Epidermal melanocyte (primary cell): ENCODE measurements around the gene TMEM132A.

Source experiments
- DNase-seq: peaks from one replicate; pipeline ENCODE4 v3.0.0; 2011; ENCODE audit warnings: low spot score; ENCODE audit not compliant: insufficient read length

TMEM132A gene

DNA sequence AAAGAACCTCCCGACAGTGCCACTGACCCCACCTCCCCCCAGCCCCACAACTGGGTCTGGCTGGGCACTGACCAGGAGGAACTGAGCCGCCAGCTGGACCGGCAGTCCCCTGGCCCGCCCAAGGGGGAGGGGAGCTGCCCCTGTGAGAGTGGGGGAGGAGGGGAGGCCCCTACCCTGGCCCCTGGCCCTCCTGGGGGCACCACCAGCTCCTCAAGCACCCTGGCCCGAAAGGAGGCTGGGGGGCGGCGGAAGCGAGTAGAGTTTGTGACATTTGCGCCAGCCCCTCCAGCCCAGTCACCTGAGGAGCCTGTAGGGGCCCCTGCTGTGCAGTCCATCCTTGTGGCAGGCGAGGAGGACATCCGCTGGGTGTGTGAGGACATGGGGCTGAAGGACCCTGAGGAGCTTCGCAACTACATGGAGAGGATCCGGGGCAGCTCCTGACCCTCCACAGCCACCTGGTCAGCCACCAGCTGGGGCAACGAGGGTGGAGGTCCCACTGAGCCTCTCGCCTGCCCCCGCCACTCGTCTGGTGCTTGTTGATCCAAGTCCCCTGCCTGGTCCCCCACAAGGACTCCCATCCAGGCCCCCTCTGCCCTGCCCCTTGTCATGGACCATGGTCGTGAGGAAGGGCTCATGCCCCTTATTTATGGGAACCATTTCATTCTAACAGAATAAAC, 12.3 kb downstream of the TMEM132A start:
- DNase-seq = no peak

GRCh38 chr11:60937144-60937527, 12.9 kb downstream of the TMEM132A start:
- DNase-seq = no peak

DNA sequence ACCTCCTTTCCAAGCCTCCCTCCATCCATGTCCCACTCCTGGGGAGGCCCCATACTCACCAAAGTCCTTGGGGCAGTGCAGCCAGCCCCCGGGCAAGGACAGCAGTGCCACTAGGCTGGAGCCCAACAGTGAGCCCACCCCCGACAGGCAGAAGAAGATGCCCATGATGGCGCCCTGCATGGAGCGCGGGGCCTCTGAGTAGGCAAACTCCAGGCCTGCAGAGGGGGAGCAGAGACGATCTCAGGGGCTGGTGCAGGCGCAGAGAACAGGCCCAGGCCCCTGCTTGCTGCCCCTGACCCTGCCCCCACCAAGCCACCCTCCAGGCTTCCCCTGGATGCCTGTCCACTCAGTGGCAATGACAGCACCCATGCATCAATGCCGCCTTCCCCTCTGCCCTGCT, 13.6 kb downstream of the TMEM132A start:
- DNase-seq = no peak

DNA sequence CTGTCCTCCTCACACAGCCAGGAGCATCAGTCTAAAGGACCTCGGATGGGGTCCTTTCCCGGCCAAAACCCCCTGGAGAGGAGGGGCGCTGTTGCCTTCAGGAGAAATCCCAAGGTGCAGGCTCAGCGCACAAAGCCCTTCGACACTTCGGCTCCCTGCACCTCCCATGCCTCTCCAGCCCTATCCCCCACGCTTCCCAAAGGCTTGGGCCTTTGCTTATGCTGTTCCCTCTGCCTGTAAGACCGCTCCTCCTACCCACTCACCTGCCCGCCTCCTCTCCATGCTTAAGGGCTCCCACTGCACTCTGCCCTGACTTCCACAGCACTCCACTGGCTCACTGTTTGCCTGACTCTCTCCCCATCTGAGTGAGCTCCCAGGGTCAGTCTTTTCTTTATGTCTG, 14.2 kb downstream of the TMEM132A start:
- DNase-seq = no peak

DNA sequence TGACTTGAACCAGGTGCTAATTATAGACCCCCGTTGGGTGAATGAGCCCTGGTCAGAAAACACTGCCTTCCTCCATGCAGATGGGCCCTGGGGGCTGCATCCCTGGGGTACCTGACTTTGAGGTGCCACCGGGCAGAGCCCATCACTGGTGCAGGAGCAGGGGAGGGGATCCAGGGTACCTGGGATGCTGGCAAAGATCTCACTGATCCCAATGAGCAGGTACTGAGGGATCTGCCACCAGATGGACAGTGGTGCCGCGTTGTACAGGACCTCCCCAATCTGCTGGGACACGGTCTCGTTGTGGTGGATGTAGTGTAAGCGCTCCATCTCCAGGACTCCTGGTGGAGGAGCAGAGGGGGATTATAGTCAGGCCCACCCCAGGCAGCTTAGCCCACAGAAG, 15.0 kb downstream of the TMEM132A start:
- DNase-seq = no peak

- no peak for DNase-seq
Observed at GRCh38 chr11:60939855-60940254, 15.6 kb downstream of the TMEM132A start.

GRCh38 chr11:60941371-60942119, 17.3 kb downstream of the TMEM132A start:
- no peak for DNase-seq

GRCh38 chr11:60942219-60942618, 18.0 kb downstream of the TMEM132A start:
- no peak for DNase-seq

DNA sequence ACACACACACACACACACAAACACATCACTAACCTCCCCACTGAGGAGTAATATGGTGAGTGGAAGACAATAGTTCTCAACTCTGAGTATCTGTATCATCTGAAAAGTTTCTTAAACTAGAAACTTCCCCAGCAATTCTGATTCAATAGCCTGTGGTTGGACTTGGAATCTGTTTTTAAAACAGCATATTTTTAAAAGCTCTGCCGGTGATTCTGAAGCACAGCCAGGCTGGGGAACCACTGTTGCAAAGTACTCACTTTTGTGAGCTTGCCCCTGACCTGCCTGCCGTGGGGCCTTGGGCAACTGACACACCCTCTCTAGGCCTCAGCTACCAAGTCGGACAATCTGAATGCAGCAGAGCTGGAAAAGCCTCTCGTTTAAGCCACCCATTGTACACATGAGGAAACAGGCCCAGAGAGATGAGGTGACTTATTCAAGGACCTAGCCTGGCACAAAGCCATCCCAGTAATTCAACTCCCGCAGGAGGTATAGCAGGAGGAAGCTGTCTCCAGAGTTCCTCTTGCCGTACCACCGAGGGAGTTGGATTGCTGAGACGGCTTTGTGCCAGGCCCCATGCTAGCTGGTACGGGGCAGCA, 18.8 kb downstream of the TMEM132A start:
- DNase-seq = no peak

- no peak for DNase-seq
Observed at GRCh38 chr11:60944490-60945294, 20.4 kb downstream of the TMEM132A start.

- DNase-seq = no peak
Observed at GRCh38 chr11:60945295-60945667, 21.0 kb downstream of the TMEM132A start.

GRCh38 chr11:60946601-60947264, 22.5 kb downstream of the TMEM132A start:
- no peak for DNase-seq

DNA sequence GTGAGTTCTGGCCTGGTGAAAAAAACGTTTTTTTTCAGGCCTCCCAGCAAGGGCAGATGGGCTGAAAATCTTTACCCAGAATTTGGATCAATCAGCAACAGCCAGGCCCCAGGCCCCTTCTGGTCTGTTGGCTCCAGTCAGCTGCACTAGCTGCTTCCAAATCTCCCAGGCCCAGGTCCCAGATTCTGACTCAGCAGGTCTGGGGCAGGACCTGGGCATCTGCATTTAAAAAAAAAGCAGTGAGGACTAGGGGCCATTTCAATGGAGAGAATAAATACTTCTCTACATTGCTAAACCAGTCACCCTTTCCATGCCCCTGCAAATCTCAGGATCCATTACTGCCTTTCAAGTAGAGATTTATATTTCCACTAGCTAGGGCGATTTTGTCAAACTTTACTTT, 23.4 kb downstream of the TMEM132A start:
- no peak for DNase-seq

DNA sequence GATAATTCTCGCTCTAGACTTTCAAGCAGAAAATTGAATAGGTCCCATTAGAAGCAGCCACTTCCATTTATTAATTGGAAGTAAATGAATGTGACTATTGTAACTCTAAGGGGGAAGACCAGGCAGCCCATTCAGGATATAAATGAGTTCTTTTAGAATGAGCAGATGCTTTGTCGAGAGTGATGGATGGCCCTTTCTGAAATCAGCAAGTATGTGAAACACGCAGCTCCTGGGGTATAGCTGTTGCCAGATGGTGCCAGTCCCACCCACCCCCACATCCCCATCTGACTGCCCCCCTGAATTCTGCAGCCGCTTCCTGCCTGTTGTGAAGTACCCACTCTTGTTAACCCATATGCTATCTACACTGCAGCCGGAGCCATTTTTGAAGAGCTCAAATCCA, 24.0 kb downstream of the TMEM132A start:
- DNase-seq = peak; percentile 83

DNA sequence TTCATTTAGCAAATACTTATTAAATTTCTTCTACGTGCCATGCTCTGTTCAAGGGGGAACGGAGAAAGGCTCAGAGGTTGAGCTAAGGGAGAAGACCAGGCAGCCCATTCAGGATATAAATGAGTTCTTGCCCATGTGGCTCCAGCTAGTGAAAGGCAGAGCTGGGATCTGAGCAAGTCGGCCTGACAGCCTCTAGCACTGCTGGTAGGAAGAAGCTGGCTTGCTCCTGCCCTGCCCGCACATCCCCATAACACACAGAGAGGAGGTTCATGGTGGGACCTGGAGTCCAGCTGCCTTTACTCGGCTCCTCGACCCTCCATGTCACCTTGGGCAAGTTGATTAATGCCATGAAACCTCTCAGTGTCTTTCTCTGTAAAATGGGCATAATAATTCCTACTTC, 25.8 kb downstream of the TMEM132A start:
- no peak for DNase-seq

DNA sequence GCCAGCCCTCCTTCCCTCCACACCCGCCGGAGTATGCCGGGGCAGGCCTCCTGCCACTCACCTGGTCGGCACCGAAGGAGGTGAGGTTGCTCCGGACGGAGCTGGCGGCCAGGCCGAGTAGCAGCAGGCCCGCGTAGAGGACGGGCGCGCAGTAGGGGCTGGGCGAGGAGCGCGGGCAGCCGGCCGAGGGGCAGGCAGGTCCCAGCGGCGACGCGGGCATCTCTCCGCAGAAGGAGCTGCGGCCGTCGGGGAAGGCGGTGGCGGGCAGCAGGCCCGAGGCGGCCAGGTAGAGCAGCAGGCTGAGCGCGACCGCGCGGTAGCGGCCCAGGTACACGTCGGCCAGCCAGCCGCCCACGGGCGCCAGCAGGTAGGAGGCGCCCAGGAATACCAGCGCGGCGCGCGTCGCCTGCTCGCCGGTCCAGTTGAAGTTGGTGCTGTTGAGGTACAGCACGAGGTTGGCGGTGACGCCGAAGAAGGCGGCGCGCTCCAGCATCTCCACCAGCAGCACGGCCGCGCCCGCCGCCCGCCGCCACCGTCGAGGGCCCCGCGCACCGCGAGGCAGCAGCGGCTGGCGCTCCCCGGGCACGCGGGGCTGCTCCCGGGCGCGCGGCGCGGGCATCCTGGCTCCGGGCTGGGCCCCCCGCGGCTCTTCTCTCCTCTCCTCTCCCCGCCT, 26.8 kb downstream of the TMEM132A start:
- DNase-seq = no peak

- no peak for DNase-seq
Observed at GRCh38 chr11:60951606-60951903, 27.3 kb downstream of the TMEM132A start.

DNA sequence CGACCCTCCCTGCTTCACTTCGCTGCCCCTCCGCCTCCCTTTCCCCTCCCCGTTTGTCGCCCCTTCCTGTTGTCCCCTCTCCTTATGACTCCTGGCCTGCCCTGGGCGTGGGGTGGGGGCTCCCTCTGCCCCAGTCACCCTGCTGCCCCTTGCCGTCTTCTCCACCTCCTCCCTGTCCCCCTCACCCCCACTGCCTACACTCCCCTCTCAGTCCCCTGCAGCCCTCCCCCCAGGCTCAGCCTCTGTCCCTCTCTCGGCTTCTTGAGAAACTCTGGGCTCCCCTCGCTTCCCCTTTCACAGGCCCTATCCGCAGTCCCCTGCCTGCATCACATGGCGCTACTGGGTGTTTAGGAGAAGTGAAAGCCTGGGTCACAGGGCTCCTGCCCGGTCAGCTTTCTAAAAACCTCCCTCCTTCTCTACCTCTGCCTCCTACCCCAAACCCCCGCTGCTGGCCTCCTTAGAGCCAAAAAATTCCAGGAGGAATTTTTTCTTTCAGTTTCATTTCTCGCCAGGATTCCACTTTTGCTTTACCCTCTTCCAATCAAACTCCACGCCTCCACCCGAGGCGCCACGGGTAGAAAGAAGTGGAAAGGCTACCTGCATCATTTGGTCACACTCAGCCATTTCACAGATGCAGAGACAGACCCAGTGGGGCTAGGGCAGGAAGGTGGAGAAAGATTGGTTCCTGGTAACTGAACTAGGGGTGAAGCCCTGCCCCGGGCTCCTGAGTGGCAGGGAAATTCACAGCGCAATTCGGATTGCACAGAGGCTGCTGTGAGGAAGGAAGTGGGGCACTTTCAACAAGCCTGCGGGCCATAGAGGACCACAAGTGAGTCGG, 27.9 kb downstream of the TMEM132A start, which contains the start of gene SLC15A3:
Gene SLC15A3, minus strand, starts transcription at position 273 of the 838 bp plus-strand sequence. CDS start 625 bp downstream, outside the sequence.
- DNase-seq = no peak

DNA sequence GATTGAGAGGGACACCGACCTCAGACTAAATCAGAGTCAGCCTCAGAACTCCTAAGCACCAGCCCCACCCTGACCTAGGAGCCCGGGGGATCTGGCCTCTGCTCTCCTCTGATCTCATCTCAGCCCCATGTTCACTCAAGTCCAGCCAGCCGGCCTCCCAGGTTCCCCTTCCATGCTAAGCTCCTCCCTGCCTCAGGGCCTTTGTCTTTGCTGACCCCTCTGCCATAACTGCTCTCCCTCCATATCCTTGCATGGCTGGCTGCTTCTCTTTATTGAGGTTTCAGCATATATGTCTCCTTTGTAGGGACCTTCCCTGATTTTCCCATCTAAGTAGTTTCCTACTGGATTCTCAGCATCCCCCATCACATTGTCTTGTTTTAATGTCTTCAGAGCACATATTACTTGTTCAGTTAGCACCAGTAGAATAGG, 28.5 kb downstream of the TMEM132A start:
- DNase-seq = no peak

DNA sequence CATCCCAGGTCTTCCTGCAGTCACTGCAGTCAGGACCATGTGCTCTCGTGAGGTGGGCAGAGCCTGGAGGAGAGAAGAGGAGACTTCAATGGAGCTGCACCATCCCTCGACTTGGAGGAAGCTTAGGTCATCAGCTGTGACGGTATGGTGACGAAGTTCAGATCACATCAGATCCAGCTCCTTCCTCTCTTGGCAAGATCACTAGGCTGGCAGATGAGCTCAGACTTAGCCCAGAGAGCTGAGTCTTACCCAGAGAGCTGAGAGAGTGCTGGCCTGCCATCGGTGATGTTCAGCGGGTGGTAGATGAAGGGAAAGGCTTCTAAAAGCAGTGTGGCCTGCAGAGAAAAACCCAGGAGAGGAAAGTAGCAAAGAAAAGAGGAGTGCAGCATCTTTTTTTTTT, 29.5 kb downstream of the TMEM132A start:
- DNase-seq = no peak
